ENCODE data around the gene HSPB3.
"Not testable (repeated sequence)": the region's sequence is repeated elsewhere in the genome, so short reads cannot be mapped to it uniquely, and the experiment has no call there.

The HSPB3 gene

GRCh38 chr5:54480296-54480695 is 24.8 kb downstream of the HSPB3 start:
- Histone ChIP-seq H3K27me3 (ENCODE audit: insufficient read depth, low read length, poor library complexity, severe bottlenecking) (no peaks in the 10 kb centered on the region), H3K9me2 (replicated peaks; ENCODE audit: low read depth, low read length) (no peaks in the 10 kb centered on the region), H3K79me2 (ENCODE audit: insufficient read depth, low read length) (no peaks in the 10 kb centered on the region), H4K20me1 (ENCODE audit: insufficient read depth, low read length, poor library complexity, severe bottlenecking) (no peaks in the 10 kb centered on the region), H3K9me3 (ENCODE audit: insufficient read depth, low read depth, low read length) (no peaks in the 10 kb centered on the region), H3K36me3 (ENCODE audit: insufficient read depth, low read length) (no peaks in the 10 kb centered on the region), H3K9ac (ENCODE audit: low read depth, low read length, poor library complexity, severe bottlenecking) (no peak overlapping the region), H2AFZ (ENCODE audit: low read length) (no peak overlapping the region), H3F3A (ENCODE audit: low read depth) (no peaks in the 10 kb centered on the region), H3K4me3 (ENCODE audit: low read length, poor library complexity, severe bottlenecking) (no peak overlapping the region), H3K4me1 (ENCODE audit: insufficient read depth, low read length, poor library complexity, severe bottlenecking) (no peaks in the 10 kb centered on the region), H3K4me2 (ENCODE audit: low read depth, low read length, poor library complexity, severe bottlenecking) (no peak overlapping the region)
- TF ChIP-seq, protein P1, sequence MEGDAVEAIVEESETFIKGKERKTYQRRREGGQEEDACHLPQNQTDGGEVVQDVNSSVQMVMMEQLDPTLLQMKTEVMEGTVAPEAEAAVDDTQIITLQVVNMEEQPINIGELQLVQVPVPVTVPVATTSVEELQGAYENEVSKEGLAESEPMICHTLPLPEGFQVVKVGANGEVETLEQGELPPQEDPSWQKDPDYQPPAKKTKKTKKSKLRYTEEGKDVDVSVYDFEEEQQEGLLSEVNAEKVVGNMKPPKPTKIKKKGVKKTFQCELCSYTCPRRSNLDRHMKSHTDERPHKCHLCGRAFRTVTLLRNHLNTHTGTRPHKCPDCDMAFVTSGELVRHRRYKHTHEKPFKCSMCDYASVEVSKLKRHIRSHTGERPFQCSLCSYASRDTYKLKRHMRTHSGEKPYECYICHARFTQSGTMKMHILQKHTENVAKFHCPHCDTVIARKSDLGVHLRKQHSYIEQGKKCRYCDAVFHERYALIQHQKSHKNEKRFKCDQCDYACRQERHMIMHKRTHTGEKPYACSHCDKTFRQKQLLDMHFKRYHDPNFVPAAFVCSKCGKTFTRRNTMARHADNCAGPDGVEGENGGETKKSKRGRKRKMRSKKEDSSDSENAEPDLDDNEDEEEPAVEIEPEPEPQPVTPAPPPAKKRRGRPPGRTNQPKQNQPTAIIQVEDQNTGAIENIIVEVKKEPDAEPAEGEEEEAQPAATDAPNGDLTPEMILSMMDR (conservative IDR thresholded peaks at IDR 0.05; ENCODE audit: low read length): no peak
- no peak for TF ChIP-seq EZH2phosphoT487 (IDR thresholded peaks at IDR 0.05; ENCODE audit: borderline replicate concordance)

GRCh38 chr5:54484219-54484894 is 28.9 kb downstream of the HSPB3 start:
- Histone ChIP-seq H3K4me2 (ENCODE audit: low read depth, low read length, poor library complexity, severe bottlenecking) (no peak overlapping the region), H3K4me3 (ENCODE audit: low read length, poor library complexity, severe bottlenecking) (no peak overlapping the region), H3K36me3 (ENCODE audit: insufficient read depth, low read length) (no peaks in the 10 kb centered on the region), H2AFZ (ENCODE audit: low read length) (no peak overlapping the region), H3K27me3 (ENCODE audit: insufficient read depth, low read length, poor library complexity, severe bottlenecking) (no peaks in the 10 kb centered on the region), H3K9me3 (ENCODE audit: insufficient read depth, low read depth, low read length) (no peaks in the 10 kb centered on the region), H3K9me2 (replicated peaks; ENCODE audit: low read depth, low read length) (no peaks in the 10 kb centered on the region), H3K4me1 (ENCODE audit: insufficient read depth, low read length, poor library complexity, severe bottlenecking) (no peaks in the 10 kb centered on the region), H3F3A (ENCODE audit: low read depth) (no peaks in the 10 kb centered on the region), H3K9ac (ENCODE audit: low read depth, low read length, poor library complexity, severe bottlenecking) (no peak overlapping the region), H3K79me2 (ENCODE audit: insufficient read depth, low read length) (no peaks in the 10 kb centered on the region), H4K20me1 (ENCODE audit: insufficient read depth, low read length, poor library complexity, severe bottlenecking) (no peaks in the 10 kb centered on the region)
- TF ChIP-seq, protein P1 (conservative IDR thresholded peaks at IDR 0.05; ENCODE audit: low read length): no peak
- TF ChIP-seq EZH2phosphoT487 (IDR thresholded peaks at IDR 0.05; ENCODE audit: borderline replicate concordance): no peak

DNA sequence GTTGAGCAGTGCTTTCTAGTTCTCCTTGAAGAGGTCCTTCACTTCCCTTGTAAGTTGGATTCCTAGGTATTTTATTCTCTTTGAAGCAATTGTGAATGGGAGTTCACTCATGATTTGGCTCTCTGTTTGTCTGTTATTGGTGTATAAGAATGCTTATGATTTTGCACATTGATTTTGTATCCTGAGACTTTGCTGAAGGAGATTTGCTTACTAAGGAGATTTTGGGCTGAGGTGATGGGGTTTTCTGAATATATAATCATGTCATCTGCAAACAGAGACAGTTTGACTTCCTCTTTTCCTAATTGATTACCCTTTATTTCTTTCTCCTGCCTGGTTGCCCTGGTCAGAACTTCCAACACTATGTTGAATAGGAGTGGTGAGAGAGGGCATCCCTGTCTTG is 30.2 kb downstream of the HSPB3 start:
- not testable (repeated sequence) for H3K36me3 ChIP-seq (ENCODE audit: insufficient read depth, low read length); H3K4me2 ChIP-seq (ENCODE audit: low read depth, low read length, poor library complexity, severe bottlenecking); H3K9me2 ChIP-seq (replicated peaks; ENCODE audit: low read depth, low read length); H3K9me3 ChIP-seq (ENCODE audit: insufficient read depth, low read depth, low read length); H4K20me1 ChIP-seq (ENCODE audit: insufficient read depth, low read length, poor library complexity, severe bottlenecking); H2AFZ ChIP-seq (ENCODE audit: low read length); H3K27me3 ChIP-seq (ENCODE audit: insufficient read depth, low read length, poor library complexity, severe bottlenecking); H3K79me2 ChIP-seq (ENCODE audit: insufficient read depth, low read length); H3K4me3 ChIP-seq (ENCODE audit: low read length, poor library complexity, severe bottlenecking); H3K9ac ChIP-seq (ENCODE audit: low read depth, low read length, poor library complexity, severe bottlenecking); H3F3A ChIP-seq (ENCODE audit: low read depth); H3K4me1 ChIP-seq (ENCODE audit: insufficient read depth, low read length, poor library complexity, severe bottlenecking)

GRCh38 chr5:54489648-54489979 is 34.1 kb downstream of the HSPB3 start:
- H2AFZ ChIP-seq (ENCODE audit: low read length); H3K4me3 ChIP-seq (ENCODE audit: low read length, poor library complexity, severe bottlenecking); H3K4me2 ChIP-seq (ENCODE audit: low read depth, low read length, poor library complexity, severe bottlenecking); H3F3A ChIP-seq (ENCODE audit: low read depth); H4K20me1 ChIP-seq (ENCODE audit: insufficient read depth, low read length, poor library complexity, severe bottlenecking); H3K4me1 ChIP-seq (ENCODE audit: insufficient read depth, low read length, poor library complexity, severe bottlenecking); H3K79me2 ChIP-seq (ENCODE audit: insufficient read depth, low read length); H3K9me3 ChIP-seq (ENCODE audit: insufficient read depth, low read depth, low read length); H3K9me2 ChIP-seq (replicated peaks; ENCODE audit: low read depth, low read length); H3K36me3 ChIP-seq (ENCODE audit: insufficient read depth, low read length); H3K9ac ChIP-seq (ENCODE audit: low read depth, low read length, poor library complexity, severe bottlenecking); H3K27me3 ChIP-seq (ENCODE audit: insufficient read depth, low read length, poor library complexity, severe bottlenecking): not testable (repeated sequence)

Data from Loucy (cell line).